ENCODE results near the gene EBF3.

EBF3 gene, protein sequence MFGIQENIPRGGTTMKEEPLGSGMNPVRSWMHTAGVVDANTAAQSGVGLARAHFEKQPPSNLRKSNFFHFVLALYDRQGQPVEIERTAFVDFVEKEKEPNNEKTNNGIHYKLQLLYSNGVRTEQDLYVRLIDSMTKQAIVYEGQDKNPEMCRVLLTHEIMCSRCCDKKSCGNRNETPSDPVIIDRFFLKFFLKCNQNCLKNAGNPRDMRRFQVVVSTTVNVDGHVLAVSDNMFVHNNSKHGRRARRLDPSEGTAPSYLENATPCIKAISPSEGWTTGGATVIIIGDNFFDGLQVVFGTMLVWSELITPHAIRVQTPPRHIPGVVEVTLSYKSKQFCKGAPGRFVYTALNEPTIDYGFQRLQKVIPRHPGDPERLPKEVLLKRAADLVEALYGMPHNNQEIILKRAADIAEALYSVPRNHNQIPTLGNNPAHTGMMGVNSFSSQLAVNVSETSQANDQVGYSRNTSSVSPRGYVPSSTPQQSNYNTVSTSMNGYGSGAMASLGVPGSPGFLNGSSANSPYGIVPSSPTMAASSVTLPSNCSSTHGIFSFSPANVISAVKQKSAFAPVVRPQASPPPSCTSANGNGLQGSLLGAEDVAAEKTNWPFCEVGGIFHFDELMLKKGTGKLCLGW

DNA sequence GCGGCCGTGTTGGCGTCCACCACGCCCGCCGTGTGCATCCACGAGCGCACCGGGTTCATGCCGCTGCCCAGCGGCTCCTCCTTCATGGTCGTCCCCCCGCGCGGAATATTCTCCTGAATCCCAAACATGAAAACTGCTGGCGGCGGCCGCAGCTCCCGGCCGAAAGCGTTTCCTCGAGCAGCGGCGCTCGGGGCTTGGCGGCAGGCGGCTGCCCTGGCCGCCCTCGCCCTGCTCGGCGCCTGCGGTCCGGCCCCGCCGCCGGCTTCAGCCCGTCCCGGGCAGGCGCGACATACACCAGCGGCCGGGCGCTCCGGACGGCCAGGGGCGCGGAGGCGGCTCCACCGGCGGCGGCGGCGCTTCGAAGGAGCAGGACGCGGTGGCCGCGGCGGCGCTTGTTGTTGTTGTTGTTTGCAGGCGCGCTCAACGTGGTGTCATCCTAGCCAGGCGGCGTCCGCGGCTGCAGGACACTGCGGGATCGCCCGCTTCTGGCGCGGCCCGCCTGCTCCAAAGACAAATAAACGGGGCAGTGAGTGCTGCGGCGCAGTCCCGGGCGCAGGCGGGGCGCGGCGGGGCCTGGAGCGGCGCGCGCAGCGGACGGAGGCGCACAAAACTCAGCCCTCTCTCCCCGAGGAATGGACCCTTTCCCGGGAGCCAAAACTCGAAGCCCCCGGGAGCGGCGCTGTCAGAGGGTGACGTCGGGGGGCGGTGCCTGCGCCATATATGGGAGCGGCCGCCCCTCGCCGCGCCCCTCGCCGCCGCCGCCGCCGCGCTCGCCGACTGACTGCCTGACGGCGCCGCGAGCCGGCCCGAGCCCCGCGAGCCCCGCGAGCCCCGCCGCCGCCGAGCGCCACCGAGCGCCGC is at the start of gene EBF3:
Gene EBF3 (minus strand): TSS at position 634 of the 861 bp plus-strand sequence. CDS start 506 bp downstream, at position 128.
- peak in 1 of 2 experiments; percentile 36 for DNase-seq

DNA sequence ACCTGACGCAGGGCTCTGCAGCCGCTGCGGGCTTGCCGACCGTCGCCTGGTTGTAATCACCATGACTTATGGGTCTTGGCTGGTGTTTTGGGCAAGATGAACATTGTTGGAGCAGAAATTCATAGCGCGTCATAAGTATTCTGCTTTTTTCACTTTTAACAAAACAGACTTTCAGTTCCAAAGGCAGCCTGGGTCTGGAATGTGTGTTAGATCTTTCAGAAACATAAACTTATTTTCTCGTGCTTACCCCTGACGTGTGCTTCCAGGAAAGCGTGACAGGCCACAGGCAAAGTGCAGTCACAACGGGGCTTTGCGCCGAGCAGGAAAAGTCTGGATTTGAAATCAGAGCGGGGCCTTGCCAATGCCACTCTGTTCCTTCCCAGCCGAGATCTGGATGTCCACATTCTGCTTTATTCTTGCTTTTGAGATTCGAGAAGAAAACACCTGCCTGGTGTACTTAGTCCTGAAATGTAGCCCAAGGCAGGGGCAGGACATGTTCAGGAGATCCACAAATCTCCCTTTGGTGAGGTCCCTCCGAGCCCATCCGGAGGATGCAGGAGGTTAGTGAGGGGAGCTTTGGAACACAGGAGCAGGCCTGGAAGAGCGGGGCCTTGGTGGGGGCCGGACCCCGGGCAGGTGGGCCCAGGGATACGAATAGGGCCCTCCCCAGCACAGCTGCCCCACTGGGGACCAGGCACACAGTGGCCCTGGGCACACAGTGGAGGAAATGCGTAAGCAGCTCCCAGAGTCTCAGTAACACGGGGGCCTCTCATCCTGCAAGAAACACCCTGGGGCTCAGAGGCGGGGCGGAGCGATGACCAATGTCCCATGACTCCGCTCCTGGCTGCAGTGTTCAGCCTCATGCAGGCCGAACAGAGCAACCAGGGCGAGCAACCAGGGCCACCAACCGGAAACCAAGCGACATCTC is 49.5 kb upstream of the EBF3 start:
- no peak for DNase-seq

GRCh38 chr10:130012129-130012528 is 48.1 kb upstream of the EBF3 start:
- DNase-seq: no peak

- no peak for DNase-seq
Measured at GRCh38 chr10:130010653-130011052, 46.6 kb upstream of the EBF3 start.

DNA sequence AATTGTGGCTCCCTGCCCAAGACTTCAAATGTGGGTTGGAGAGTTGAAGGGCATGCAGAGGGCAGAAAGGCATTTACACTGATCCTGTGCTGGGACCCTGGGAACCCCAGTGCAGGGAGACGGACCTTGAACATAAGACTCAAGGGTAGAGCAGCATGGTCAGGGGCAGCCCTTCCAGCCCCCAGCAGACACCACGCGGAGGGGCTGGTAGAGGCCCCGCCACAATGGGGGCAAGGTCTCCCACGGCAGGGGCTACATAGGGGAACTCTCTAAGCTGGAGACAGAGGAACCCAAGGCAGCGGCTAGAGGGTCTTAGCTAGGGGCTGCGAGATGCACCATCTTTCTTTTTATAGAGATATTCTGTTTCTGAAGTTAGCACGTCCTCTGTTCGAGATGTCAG is 45.2 kb upstream of the EBF3 start:
- no peak for DNase-seq

DNA sequence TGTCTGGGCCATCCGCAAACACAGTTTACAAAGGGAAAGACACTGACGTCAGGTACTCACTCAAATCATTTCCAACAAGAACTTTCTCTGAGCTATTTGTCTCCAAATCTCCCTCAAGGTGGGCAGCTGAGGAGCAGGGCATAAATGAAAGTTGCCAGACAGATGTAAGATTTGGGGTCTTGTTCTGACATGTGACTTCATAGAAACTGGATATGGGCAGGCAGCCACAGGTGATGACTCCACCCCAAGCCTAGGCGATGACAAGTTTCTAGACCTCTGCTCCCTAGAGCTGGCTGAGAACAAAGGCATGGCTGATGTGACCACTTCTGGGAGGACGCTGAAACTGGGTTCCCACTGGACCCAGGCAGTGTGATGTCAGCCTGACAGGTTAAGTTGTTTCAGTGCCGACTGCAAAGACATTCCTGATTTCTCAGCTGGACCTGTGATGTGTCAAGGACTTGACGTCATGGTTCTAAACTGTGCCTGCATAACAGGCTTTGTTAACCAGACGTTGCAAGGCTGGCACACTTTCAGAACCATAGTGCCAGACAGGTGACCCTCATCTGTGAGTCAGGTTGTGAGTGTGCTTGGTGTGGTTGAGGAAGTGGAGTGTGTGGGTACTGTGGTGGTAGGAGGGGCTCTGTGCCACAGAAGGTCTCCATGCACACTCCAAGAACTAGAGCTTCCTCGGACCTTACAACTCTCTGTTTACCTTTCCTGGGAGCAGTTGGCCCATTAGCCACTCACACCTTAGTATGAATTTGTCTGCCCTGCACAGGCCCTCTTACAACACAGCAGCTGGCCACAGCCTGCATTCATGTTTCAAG is 39.9 kb upstream of the EBF3 start:
- DNase-seq: no peak

DNA sequence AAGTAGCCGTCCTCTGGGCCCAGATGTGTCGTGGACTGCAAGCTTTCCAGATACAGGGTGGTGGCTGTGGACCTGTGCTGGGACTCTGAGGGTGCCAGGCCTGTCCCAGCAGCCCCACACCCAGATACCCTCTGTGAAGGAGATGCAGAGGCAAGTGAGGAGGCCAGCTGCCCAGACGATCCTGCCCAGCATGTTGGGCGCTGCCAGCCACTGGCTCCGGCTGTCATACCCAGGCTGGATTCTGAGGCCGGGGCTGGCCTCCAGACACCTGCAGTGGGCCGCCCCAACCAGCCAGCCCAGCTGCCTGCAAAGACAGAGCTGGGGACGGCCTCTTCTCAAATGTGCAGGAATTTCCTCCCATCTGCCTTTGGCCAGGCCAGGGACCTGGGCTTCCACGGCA is 39.1 kb upstream of the EBF3 start:
- DNase-seq: no peak

DNA sequence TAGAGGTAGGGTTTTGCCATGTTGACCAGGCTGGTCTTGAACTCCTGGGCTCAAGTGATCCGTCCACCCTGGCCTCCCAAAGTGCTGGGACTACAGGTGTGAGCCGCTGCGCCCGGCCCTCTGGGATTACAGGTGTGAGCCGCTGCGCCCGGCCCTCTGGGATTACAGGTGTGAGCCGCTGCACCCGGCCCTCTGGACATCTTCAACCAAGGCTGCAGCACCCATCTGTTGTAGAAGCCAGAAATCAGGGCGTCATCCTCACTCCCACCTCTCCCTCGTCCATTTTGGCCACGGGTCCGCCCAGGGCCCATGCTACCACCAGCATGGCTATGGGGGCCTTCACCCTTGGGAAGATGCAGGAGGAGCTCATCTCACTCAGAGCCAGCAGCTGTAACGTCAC is 38.5 kb upstream of the EBF3 start:
- DNase-seq: no peak

- no peak for DNase-seq
Measured at GRCh38 chr10:130000918-130001317, 36.8 kb upstream of the EBF3 start.

- DNase-seq: no peak
Measured at GRCh38 chr10:129999140-129999539, 35.1 kb upstream of the EBF3 start.

- no peak for DNase-seq
Measured at GRCh38 chr10:129993621-129994020, 29.5 kb upstream of the EBF3 start.

DNA sequence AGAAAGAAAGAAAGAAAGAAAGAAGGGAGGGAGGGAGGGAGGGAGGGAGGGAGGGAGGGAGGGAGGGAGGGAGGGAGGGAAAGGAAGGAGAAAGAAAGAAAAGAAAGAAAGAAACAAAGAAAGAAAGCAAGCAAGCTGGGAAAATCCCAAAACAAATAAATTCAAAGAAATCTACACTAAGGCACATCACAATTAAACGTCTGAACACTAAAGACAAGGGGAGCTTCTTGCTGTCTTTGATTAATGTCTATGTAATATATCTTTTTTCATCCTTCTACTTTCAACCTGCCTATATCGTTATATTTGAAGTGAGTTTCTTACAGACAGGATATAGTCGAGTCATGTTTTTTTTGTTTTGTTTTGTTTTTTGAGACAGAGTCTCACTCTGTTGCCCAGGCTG is 28.3 kb upstream of the EBF3 start:
- no peak for DNase-seq

DNA sequence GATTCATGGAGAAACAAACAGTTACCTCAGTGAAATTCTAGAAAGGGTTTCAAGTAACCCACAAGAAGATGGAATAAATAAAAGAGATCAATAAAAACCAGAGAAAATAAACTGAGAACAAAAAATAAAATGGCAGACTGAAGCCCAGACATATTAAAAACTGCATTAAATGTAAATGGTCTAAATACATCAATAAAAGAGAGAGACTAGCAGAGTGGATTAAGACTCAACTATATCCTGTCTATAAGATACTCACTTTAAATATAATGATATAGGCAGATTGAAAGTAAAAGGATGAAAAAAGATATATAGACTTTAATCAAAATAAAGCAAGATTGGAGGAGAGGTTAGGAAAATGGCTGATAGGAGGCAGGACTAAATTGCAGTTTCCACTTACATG is 18.8 kb upstream of the EBF3 start:
- DNase-seq: no peak

DNA sequence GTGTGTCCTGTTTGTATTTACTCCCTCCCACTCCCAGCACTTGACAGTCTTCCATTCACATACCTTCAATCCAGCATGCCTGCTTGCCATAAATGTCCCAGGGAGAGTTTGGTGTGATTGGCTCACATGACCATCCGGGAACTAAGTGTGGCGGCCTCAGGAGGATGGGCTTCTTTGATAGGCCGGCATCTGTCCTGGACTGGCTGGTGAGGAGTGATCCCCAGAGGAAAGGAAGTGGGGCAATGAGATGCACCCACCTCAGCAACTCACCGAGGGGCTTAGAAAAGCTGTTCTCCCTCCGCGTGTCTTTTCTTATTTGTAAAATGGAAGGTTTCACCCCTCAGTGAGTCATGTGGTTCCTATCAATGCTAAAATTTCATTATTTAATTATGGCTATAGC is 14.9 kb upstream of the EBF3 start:
- no peak for DNase-seq

DNA sequence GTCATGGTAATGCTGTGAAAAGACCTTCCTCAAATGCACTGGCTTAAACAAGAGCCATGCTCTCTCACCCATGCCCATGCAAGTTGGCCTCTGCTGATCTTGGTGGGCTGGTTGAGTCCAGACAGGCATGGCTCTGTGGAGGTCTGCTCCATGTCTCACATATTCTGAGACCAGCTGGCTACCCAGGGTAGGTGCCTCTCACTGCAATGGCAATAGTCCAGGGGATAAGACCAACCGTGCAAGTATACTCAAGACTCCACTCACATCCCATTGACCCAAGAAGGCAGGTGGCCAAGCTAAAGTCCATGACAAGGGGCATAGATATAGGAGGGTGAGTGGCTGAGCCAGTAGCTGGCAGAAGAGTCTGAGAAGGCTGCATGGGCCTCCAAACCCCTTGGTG is 14.2 kb upstream of the EBF3 start:
- DNase-seq: no peak

DNA sequence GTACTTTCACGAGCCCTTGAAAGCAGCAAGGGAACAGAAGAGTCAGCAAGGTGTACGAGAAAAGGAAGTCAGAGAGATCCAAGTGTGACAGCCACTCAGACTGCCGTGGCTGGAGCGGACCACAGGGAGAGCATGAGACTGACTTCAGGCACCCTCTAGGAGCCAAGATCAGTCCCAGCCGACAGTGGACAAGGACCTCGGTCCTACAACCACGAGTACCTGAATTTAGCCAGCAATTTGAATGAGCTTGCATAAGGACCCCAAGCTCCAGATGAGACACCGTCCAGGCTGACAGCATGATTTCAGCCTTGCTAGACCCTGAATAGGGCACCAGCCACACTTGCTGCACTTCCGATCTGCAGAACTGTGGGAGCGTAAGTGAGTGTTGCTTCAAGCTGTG is 13.7 kb upstream of the EBF3 start:
- no peak for DNase-seq

DNA sequence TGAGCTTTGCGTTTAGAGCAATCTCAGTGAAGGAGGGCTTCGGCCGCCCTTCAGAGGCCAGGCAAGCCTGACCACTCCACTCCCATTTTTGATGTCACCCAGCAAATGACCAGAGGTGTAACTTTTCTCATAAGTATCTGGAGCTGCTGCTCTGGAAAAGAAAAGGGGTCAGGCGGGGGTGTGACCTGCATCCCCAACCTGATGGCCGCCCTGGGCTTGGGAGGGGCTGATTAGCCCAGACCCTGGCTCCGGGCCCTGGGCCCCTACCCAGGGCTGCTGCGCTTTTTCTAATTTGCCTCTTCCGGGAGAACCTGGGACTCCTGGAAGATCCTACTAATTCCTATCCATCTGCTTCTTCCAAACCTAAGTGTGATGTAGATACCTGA is 9.6 kb upstream of the EBF3 start:
- DNase-seq: no peak

GRCh38 chr10:129972966-129973673 is 9.0 kb upstream of the EBF3 start:
- DNase-seq: no peak

- DNase-seq: no peak
Measured at GRCh38 chr10:129972145-129972965, 8.3 kb upstream of the EBF3 start.
